GM21360 (cell line): ENCODE data around the gene CDH4.

Source experiments
- ATAC-seq: cut with Tn5 transposase; IDR thresholded peaks from one replicate; pipeline ENCODE4 v1.9.1; 2021; ENCODE audit warnings: mild to moderate bottlenecking, moderate library complexity; ENCODE audit not compliant: unreplicated experiment

Gene CDH4

DNA sequence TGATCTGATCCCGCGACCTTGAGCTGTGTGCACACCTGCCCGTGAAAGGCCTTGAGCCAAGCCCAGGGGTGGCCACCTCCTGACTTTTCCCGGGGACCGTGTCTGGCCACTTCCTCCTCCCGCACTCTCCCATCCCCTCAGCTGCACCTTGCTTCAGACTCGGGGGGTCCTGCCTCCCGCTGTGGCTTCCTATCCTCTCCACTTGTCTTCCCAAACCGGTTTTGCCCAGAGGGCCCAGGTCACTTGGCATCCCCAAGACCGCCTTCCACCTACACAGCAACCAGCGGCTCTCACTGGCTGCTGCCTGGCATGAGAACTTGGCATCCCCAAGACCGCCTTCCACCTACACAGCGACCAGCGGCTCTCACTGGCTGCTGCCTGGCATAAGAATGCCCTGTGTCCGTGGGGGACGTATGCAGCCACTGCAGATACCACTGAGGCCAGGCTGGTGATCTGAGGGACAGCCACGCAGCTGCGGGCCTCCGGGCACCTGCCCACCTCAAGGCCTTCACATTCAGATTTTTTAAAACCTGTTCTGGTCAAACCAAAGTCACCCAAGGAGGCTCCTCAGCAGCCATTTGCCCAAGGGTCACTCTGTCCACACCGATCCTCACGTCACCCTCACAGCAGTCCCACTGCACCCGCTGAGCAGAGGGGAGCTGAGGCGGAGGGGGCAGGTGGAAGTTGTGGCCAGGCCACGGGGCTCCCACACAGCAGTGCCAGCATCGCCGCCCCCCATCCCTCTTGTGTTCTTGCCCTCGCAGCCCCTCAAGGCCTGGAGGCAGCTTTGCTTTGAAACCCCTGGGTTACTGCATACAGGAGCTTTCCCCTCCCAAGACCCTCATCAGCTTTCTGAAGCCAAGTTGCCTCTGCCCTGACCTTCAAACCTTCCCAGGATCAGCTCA lies 568.1 kb downstream of the CDH4 start:
- ATAC-seq, result no peak

DNA sequence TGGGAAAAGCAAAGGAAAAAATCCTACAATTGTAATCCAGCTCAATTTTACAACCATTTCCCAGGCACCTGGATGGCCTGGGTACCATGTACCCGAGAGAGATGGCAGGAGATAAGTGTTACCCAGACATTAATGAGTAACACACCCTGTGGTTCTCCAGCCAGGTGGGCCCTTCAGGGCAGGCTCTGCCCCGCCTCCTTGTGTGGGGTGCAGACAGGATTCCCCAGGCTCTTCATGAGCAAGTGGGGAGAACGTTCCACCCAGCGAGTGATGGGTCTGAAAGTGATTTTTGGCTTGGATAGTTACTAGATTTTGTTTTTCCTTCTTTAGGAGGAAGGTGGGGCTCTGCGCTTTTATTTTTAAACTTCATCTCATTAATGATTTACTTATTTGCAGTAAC lies 569.7 kb downstream of the CDH4 start:
- no peak for ATAC-seq

DNA sequence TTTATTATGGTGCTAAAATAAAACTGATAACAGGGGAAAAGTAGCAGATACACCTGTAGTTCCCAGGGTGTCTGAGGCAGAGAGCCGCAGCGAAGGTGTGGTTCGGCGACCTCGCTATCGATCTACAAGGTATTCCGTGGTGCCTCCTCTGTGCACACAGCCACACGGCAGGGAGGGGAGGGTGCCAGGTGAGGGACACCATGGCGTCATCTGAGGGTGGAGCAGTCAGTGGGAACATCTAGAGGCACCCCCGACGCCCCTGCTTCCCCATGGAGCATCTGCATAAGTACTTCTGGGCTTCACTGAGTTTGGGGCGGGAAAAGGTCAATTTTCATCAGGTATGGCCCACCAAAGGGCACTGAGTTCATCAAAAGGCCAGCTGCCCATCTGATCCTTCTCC lies 570.3 kb downstream of the CDH4 start:
- no peak for ATAC-seq

DNA sequence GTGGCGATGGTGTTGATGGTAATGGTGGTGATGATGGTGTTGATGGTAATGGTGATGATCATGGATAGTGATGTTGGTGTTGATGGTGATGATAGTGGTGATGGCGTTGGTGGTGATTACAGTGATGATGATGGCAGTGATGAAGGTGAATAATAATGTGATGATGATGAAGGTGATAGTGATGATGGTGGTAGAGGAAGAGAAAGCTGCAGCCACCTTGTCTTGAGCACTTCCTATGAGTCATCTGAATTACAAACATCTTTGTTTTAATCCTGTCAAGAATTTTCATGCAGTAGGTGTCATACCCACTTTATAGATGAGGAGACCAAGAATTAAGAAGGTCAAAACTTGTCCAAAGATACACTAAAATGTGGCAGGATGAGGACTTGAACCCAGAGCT lies 571.2 kb downstream of the CDH4 start:
- ATAC-seq, result no peak

DNA sequence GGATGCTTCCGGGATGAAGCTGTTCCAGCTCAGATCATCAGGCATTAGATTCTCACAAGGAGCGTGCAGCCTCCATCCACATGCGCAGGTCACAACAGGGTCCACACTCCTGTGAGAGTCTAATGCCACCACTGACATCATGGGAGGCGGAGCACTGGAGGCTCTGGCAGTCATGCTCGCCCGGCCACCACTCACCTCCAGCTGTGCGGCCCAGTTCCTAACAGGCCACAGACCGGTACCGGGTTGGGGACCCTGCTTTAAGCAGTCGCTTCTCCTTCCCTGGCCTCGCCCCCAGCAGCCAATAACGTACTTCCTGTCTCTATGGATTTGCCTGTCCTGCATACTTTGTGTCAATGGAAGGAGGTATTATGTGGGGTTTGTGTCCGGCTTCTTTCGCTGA lies 576.8 kb downstream of the CDH4 start:
- ATAC-seq, result no peak

DNA sequence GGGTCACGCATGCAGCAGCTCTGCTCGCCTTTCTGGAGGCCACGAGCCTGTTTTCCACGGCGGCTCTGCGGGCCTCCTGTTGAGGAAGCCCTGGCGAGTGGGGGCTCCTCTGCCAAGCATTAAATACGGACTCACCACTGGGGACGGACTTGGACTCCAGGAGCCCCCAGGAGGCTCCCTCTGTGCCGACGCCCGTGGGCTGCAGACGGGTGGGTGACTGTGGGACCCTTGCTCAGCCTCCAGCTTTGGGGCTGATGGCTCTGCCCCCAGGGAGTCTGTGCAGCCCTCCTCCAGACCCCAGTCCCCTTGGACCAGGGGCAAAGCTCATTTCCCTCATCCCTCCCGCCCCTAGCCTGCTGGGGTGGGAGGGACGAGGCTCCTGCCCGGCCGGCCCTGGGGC lies 577.5 kb downstream of the CDH4 start:
- ATAC-seq, result no peak

DNA sequence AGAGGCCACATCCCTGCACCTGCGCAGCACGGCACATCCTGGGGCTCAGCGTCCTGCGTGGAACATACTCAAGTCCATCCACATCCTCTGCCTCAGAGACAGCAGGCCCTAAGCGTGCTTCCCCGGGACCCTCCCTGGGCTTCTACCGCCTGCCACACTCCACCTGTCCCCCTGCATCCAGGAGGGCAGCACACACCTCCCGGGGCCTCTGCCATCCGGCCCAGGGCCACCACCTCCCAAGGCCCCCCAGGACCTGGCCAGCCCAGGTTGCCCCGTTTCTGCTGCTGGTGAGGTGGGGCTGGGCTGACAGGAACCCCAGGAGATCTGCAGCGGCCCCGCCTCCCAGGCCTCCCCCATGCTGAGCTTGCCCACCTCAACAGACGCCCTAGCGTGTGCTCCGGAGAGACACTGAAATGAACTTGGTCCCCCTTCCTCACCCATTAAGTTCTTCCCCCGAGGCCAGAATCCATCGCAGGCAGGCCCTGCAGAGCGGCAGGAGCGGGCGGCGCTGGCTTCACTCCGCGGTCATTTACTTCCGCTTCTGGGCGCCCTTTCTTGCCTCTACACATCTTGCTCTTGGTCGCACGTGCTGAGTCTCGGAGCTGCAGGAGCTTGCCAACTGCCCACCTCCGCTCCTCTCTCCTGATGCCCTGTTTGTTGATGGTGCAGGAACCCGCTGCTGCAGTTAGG lies 578.3 kb downstream of the CDH4 start:
- ATAC-seq, result no peak

DNA sequence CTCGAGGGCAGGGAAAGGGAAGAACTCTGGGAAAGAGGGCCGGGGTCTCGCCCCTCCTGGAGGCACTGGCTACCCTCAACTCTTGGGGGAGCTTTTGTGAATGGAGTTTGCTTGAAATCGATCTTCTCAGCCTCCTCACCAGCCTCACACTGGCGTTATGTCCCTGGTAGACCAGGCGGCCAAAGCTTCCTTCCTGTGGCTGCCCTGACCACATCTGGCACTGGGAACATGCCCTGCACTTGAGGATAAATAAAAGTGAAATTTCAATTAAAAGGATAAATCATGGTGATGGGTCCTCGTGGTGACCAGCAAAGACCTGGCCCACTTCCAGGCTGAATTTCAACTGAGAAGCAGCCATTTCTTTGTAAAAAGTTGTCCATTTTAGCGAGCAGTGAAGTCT lies 578.9 kb downstream of the CDH4 start:
- no peak for ATAC-seq

DNA sequence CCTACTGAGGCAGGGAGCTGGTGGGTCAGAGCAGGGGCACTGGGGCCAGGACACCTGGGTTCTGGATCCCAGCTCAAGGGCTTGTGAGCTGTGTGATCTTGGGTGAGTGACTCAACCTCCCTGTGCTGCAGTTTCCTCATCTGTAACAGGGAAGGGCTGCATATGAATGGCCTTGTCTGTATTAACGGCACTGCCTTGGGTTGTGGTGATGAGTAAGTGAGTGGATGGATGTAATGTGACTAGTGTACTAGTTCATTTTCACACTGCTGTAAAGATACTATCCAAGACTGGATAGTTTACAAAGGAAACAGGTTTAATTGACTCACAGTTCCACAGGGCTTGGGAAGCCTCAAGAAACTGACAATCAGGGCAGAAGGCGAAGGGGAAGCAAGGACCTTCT lies 580.1 kb downstream of the CDH4 start:
- no peak for ATAC-seq

DNA sequence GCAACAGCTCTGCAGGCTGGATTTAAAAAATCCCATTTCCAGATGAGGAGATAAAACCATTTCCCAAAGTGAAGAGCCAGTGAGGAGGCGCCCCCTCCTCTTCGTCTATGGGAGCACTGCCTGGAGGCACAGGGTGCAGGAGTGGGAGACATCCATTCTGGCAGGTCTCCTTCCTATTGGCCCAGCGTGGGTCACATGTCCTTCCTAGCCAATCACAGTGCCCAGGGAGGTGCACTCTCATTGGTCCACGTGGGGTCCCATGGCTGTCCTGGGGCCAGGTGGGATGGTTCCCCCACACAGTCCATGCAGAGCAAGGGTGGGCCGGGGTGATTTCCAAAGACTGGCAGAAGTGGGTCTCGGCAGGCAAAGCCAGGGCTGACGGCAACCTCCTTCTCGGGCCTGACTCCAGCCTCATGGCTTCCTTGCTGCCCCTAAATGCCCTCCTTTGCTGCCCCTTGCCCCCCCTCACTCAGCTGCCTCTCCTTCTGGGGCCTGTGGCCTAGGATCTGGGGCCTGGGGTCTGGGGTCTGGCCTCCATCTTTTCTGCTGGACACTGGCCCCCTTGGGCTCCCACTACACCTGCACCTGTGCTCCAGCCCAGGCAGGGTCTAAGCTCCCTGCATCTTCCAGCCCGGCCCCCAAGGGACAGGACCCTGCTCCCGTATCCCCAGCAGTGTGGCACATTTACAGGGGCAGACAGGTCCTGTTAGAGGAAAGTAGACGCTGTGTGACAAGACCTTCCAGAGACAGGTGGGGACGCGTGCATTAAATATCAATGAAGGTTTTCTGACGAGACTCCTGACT lies 581.9 kb downstream of the CDH4 start:
- no peak for ATAC-seq

DNA sequence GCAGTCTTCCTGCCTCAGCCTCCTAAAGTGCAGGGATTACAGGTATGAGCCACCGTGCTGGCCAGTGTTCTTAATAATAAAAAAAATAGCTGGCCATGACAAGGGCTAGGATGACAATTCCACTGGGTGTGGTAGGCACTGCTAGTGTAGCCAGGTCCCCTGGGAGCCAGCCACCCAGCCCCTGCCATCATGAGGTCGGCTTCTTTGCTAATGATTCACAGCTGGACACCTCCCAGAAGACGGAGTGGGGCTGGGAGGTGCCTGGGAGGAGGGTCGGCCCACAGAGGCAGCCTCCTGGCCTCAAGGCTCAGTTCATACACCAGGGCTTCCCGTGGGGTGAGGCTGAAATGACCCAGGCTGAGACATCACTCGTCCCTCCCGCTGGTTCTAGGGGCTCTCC lies 583.2 kb downstream of the CDH4 start:
- no peak for ATAC-seq

DNA sequence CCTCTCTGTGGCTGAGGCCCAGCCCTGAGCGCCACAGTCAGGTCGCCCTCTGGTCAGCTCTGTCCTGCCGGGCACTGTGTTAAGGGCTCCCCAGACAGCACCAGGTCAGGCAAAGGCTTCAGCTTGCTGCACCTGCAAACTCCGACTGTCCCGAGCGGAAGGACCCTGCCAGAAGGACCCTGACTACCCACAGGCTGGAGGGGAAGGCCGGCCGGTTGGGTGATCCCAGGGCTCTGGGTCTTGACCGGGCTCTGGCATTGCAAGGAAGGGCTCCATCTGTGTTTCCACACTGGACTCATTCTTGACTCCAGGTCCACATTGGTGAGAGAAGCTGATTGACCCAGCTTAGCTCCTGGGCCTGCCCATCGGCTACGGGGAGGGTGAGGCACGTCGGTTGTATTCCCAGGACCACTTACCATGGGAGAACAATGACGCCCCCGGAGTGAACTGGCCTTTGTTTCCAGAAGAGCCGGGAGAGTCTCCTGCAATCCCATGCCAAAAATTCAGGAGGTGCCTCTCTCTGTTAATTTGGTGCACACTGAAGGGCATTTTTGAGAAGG lies 583.8 kb downstream of the CDH4 start:
- no peak for ATAC-seq

DNA sequence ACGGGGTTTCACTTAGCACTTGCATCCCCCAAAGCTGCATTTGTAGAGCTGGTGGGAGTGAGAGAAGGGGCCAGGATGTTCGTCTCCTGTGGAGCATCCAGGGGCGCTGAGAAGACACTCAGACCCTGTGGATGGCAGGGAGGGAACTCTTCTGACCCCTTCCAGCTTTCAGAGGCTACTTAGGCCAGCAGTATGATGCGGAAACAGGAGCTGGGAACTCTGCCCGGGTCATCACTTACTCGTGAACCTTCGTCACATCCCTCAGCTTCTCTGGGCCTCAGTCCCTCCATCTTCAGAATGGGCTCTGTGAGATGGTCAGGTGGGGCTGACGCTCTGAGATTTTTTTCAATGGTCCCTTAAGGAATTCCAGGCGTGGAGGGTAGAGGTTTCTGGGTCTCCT lies 585.1 kb downstream of the CDH4 start:
- ATAC-seq, result no peak

DNA sequence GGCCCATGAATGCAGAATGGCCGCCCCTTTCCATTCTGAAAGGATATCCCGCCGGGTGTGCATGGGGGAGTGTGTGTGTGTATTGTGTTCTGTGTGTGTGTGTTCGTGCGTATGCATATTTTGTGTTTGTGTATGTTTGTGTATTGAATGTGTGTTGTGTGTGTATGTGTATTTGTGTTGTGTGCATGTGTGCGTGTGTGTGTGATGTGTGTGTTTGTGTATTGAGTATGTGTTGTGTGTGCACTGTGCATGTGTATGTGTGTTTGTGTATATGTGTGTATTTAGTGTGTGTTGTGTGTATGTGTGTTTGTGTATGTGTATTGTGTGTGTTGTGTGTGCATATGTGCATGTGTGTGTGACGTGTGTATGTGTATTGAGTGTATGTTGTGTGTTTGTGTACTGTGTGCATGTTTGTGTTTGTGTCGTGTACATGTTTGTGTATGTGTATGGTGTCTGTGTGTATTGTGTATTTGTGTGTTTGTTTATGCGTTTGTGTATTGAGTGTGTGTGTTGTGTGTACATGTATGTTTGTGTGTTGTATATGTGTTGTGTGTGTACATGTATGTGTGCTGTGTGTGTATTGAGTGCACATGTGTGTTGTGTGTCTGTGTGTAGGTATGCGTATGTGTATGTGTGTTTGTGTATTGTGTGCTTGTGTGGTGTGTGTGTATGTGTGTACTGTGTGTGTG lies 587.3 kb downstream of the CDH4 start:
- no peak for ATAC-seq

DNA sequence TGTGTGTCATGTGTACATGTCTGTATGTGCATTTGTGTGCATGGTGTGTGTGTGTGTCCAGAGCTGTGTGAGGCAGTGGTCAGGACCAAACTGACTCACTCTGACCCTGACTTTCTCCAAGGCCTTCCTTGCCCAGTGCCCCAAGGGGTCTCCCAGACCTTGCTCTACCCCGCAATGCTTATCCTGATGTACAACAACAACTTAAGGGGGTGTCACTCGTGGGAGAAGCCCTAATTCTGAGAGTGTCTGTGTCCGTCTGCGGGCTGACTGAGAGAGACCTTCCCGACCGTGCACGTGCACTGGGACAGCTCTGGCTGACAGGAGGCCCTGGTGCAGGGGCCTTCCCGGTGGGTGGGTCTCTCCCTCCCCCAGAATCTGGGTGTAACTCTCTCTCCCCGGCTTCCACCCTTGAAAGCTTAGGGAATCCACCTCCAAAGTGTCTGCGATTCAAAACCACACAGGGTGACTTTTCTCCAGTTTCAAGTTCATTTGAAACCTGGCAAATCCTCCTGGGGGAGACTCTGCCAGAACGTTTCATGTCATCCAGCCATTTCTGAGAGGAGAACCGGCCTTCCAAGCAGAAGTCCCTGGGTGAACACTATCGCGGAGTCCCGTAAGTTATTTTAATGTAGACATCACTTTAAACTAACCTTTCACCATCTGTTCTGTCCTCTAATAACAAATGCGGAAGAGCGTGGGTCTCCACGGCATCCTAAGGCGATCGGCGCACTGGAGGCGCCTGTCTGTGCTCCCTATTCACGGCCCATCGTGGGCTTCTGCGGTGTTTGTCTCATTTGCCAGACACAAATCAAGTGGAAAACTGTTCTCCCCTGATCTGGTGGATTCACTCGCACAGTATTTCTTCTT lies 588.1 kb downstream of the CDH4 start:
- no peak for ATAC-seq

DNA sequence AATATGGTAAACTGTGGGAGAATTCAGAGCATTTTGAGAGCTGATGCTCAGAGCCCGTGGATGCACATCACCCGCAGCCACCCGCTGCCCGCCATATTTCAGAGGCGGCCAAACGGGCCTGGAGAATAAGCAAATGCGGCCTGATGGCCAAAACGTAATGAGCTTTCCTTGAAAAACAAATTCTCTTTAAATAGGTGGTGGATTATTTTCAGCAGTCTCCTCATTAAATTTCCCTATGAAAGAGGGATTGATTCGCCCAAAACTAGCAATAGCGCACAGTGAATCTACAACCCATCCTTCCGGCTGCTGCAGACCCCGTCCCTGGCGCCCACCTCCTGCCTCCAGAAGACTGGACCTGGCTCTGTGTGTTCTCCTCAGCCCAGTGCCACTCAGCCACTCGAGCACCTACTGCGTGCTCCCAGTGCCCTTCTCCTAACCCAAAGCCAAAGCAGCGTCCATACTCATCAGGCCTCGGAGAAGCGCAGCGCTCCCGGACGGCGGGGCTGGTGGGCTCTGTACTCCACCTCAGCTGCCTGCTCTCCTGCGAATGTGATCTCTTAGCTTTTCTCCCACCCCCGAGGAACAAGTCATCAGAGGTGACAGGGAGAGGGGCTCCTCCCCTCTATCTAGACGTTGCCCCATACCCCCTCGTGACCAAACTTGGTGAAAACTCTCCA lies 588.9 kb downstream of the CDH4 start:
- ATAC-seq, result no peak

DNA sequence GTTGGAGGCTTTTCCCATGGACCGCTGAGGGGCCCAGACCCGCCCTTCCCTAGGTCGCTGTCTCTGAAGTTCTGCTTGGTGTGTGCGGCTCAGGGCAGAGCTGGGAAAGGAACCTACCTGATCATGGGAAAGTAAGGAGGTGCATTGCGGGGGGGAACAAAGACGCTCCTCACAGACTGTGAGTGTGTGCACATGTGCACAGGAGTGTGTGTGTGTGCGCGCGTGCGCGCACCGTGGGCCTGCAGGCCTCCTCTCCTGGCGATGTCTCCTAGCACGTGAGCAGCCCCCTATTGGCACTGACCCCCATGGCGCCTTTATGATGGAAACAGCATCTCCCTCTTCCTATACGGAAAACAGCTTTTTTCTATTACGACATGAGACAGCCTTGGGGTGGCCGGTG lies 589.5 kb downstream of the CDH4 start:
- no peak for ATAC-seq

DNA sequence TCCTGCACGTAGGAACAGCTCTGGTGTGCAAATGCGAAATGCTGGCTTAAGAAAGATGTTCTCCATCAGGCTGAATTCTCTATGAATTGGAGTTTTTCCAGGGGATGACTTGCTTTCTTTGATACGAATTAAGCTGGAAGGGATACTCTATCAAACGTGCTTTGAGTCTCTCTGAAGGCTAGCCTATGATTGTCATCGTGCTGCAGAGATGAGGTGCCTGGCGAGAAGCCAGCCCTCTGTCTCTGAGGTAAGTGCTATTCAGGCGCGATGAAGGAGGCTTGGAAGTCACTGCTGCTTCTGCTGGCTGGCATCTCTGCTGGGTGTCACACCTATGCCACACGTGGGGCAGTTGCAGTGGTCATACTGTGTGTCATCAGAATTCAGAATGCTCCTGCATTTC lies 589.9 kb downstream of the CDH4 start:
- no peak for ATAC-seq

DNA sequence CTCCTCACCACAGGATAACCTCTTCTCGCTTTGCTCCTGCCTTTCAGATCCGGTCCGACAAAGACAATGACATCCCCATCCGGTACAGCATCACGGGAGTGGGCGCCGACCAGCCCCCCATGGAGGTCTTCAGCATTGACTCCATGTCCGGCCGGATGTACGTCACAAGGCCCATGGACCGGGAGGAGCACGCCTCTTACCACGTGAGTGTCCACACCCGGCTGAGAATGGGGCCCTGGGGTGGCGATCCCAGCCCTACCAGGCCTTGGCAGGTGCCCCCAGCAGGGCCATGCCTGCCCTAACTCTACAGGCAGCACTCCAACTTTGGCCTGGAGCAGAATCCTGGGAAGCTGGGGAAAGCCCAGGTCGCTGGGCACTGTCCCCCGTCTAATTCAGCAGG lies 592.6 kb downstream of the CDH4 start:
- no peak for ATAC-seq
